SU-DHL-6 (cell line): ENCODE data around the gene EXPH5.

ENCODE experiments used
- H2AFZ ChIP-seq: fragments of 200-600 bp; sonication (generic); 2 replicates; pipeline ENCODE4 v1.6.1; 2014; ENCODE audit warnings: low read depth, mild to moderate bottlenecking, moderate library complexity, mixed read lengths, antibody characterized with exemption, low read length; ENCODE audit not compliant: severe bottlenecking
- H3F3A ChIP-seq: fragments of 200-600 bp; shearing (Covaris generic); 2 replicates; pipeline ENCODE4 v1.6.0; 2016; ENCODE audit warnings: antibody characterized with exemption, mild to moderate bottlenecking; ENCODE audit not compliant: insufficient read depth
- H3K27ac ChIP-seq: fragments of 200-600 bp; sonication (generic); 2 replicates; pipeline ENCODE4 v1.5.1; 2016; ENCODE audit warnings: low read depth, mild to moderate bottlenecking, low read length, moderate library complexity, mixed read lengths
- H3K27me3 ChIP-seq: fragments of 200-600 bp; sonication (generic), shearing (Covaris generic); 2 replicates; pipeline ENCODE4 v1.6.0; 2014; ENCODE audit warnings: mild to moderate bottlenecking, low read length
- H3K36me3 ChIP-seq: fragments of 200-600 bp; sonication (generic); 2 replicates; pipeline ENCODE4 v1.6.1; 2014; ENCODE audit warnings: mild to moderate bottlenecking, low read length, mixed read lengths
- H3K4me2 ChIP-seq: fragments of 300-600, 200-600 bp; shearing (Covaris generic), sonication (generic); 2 replicates; pipeline ENCODE4 v1.6.0; 2014; ENCODE audit warnings: low read length, low read depth, mild to moderate bottlenecking; ENCODE audit not compliant: poor library complexity, severe bottlenecking
- H3K4me3 ChIP-seq: fragments of 200-600 bp; sonication (generic); 2 replicates; pipeline ENCODE4 v1.5.1; 2014; ENCODE audit warnings: antibody characterized with exemption, low read length, mild to moderate bottlenecking, mixed read lengths; ENCODE audit not compliant: insufficient read depth, poor library complexity, severe bottlenecking
- H3K79me2 ChIP-seq: fragments of 200-600 bp; sonication (generic); 2 replicates; pipeline ENCODE4 v1.6.1; 2014; ENCODE audit warnings: mild to moderate bottlenecking, low read length, moderate library complexity; ENCODE audit not compliant: insufficient read depth
- H3K9ac ChIP-seq: fragments of 200-600 bp; sonication (generic); 2 replicates; pipeline ENCODE4 v1.7.0; 2014; ENCODE audit warnings: mild to moderate bottlenecking, low read length
- H3K9me2 ChIP-seq: fragments of 200-600 bp; sonication (generic); replicated peaks from 2 replicates; pipeline ENCODE4 v1.6.1; 2014; ENCODE audit warnings: low read length; ENCODE audit not compliant: insufficient read depth
- H3K9me3 ChIP-seq: fragments of 200-600 bp; sonication (generic); 2 replicates; pipeline ENCODE4 v1.6.1; 2014; ENCODE audit warnings: low read length, mixed read lengths; ENCODE audit not compliant: insufficient read depth
- H4K20me1 ChIP-seq: fragments of 200-600 bp; sonication (generic); 2 replicates; pipeline ENCODE4 v1.6.1; 2014; ENCODE audit warnings: low read depth, mild to moderate bottlenecking, antibody characterized with exemption, low read length, moderate library complexity, mixed read lengths
- CTCF ChIP-seq: fragments of 200-600 bp; sonication (generic); IDR thresholded peaks from one replicate; pipeline ENCODE4 v1.5.1; 2017; ENCODE audit warnings: antibody characterized with exemption, mild to moderate bottlenecking, low read length, moderate library complexity; ENCODE audit not compliant: insufficient read depth, poor library complexity, severe bottlenecking
- EZH2phosphoT487 ChIP-seq: fragments of 200-600 bp; sonication (generic), shearing (Covaris generic); conservative IDR thresholded peaks from 2 replicates; pipeline ENCODE4 v1.6.1; 2018; ENCODE audit warnings: mild to moderate bottlenecking, antibody characterized with exemption, low read length, moderate library complexity, mixed read lengths

Gene EXPH5

GRCh38 chr11:108614086-108614485, 20.5 kb upstream of the EXPH5 start:
- no peak for TF ChIP-seq EZH2phosphoT487
- TF ChIP-seq CTCF = no peak
- no peaks in the 10 kb centered on the region for H3K27me3 ChIP-seq
- no peaks in the 10 kb centered on the region for H3K79me2 ChIP-seq

GRCh38 chr11:108609682-108610081, 16.1 kb upstream of the EXPH5 start:
- Histone ChIP-seq H3K27ac (no peak overlapping the region), H3K27me3 (no peaks in the 10 kb centered on the region)

More at GRCh38 chr11:108614086-108614485, 20.5 kb upstream of the EXPH5 start:
- Histone ChIP-seq H3K36me3 (no peaks in the 10 kb centered on the region), H3F3A (no peaks in the 10 kb centered on the region), H2AFZ (no peak overlapping the region), H4K20me1 (no peaks in the 10 kb centered on the region), H3K9me2 (no peaks in the 10 kb centered on the region), H3K9ac (no peak overlapping the region), H3K4me3 (no peak overlapping the region), H3K27ac (no peak overlapping the region), H3K4me2 (no peak overlapping the region), H3K9me3 (no peaks in the 10 kb centered on the region)

GRCh38 chr11:108608548-108608947, 15.0 kb upstream of the EXPH5 start:
- no peaks in the 10 kb centered on the region for H3K36me3 ChIP-seq
- H3K27ac ChIP-seq = no peak overlapping the region
- H2AFZ ChIP-seq = no peak overlapping the region
- no peaks in the 10 kb centered on the region for H3K9me3 ChIP-seq
- no peaks in the 10 kb centered on the region for H3K79me2 ChIP-seq
- no peak overlapping the region for H3K4me2 ChIP-seq
- H3K4me3 ChIP-seq = no peak overlapping the region
- H3K9ac ChIP-seq = no peak overlapping the region
- H4K20me1 ChIP-seq = no peaks in the 10 kb centered on the region
- no peaks in the 10 kb centered on the region for H3K27me3 ChIP-seq
- no peak for TF ChIP-seq EZH2phosphoT487
- no peak for TF ChIP-seq CTCF
- H3F3A ChIP-seq = no peaks in the 10 kb centered on the region
- H3K9me2 ChIP-seq = no peaks in the 10 kb centered on the region

More at GRCh38 chr11:108609682-108610081, 16.1 kb upstream of the EXPH5 start:
- no peak overlapping the region for H3K9ac ChIP-seq
- H4K20me1 ChIP-seq = no peaks in the 10 kb centered on the region
- H2AFZ ChIP-seq = no peak overlapping the region
- H3F3A ChIP-seq = no peaks in the 10 kb centered on the region
- no peaks in the 10 kb centered on the region for H3K9me2 ChIP-seq
- TF ChIP-seq EZH2phosphoT487 (no peak), CTCF (no peak)
- H3K4me3 ChIP-seq = no peak overlapping the region
- H3K4me2 ChIP-seq = no peak overlapping the region
- H3K79me2 ChIP-seq = no peaks in the 10 kb centered on the region
- H3K36me3 ChIP-seq = no peaks in the 10 kb centered on the region
- H3K9me3 ChIP-seq = no peaks in the 10 kb centered on the region
